ENCODE results near the gene MAP4K2.

The MAP4K2 gene

GRCh38 chr11:64766881-64767280 lies 36.1 kb downstream of the MAP4K2 start:
- no peak for DNase-seq

- DNase-seq = no peak
Measured at GRCh38 chr11:64765851-64766665, 37.0 kb downstream of the MAP4K2 start.

GRCh38 chr11:64765291-64765850 lies 37.6 kb downstream of the MAP4K2 start:
- DNase-seq = no peak

GRCh38 chr11:64764753-64765152 lies 38.3 kb downstream of the MAP4K2 start:
- DNase-seq = no peak

GRCh38 chr11:64764040-64764611 lies 38.9 kb downstream of the MAP4K2 start:
- DNase-seq = no peak

- no peak for DNase-seq
Measured at GRCh38 chr11:64763526-64764039, 39.4 kb downstream of the MAP4K2 start.

GRCh38 chr11:64762674-64763525 lies 40.1 kb downstream of the MAP4K2 start:
- DNase-seq = no peak

GRCh38 chr11:64762277-64762673 lies 40.7 kb downstream of the MAP4K2 start:
- no peak for DNase-seq

- no peak for DNase-seq
Measured at GRCh38 chr11:64760759-64761420, 42.1 kb downstream of the MAP4K2 start.

GRCh38 chr11:64759722-64760719 lies 43.0 kb downstream of the MAP4K2 start, which contains the start of gene PYGM:
Gene PYGM, minus strand, starts transcription at chr11:64759974. Its CDS starts 76 bp downstream, at chr11:64759898.
- no peak for DNase-seq

- no peak for DNase-seq
Measured at GRCh38 chr11:64759131-64759721, 43.8 kb downstream of the MAP4K2 start.

GRCh38 chr11:64758330-64759079 lies 44.5 kb downstream of the MAP4K2 start:
- no peak for DNase-seq

- no peak for DNase-seq
Measured at GRCh38 chr11:64757549-64758329, 45.3 kb downstream of the MAP4K2 start.

- no peak for DNase-seq
Measured at GRCh38 chr11:64755681-64756361, 47.2 kb downstream of the MAP4K2 start.

GRCh38 chr11:64754919-64755662 lies 47.9 kb downstream of the MAP4K2 start:
- DNase-seq = no peak

- no peak for DNase-seq
Measured at GRCh38 chr11:64754124-64754918, 48.7 kb downstream of the MAP4K2 start.
